Activated CD4-positive, alpha-beta T cell treated with anti-CD3 and anti-CD28 coated beads, Interleukin-2, amount 50 U/mL, for 1 hour (primary cell): ENCODE data around the gene OSBPL7.
A peak's percentile ranks its signal among the peaks of the same experiment; 100 is the strongest.

ENCODE experiments used
- DNase-seq: peaks from one replicate; pipeline ENCODE4 v3.0.0-alpha.2; 2020

OSBPL7 gene, protein sequence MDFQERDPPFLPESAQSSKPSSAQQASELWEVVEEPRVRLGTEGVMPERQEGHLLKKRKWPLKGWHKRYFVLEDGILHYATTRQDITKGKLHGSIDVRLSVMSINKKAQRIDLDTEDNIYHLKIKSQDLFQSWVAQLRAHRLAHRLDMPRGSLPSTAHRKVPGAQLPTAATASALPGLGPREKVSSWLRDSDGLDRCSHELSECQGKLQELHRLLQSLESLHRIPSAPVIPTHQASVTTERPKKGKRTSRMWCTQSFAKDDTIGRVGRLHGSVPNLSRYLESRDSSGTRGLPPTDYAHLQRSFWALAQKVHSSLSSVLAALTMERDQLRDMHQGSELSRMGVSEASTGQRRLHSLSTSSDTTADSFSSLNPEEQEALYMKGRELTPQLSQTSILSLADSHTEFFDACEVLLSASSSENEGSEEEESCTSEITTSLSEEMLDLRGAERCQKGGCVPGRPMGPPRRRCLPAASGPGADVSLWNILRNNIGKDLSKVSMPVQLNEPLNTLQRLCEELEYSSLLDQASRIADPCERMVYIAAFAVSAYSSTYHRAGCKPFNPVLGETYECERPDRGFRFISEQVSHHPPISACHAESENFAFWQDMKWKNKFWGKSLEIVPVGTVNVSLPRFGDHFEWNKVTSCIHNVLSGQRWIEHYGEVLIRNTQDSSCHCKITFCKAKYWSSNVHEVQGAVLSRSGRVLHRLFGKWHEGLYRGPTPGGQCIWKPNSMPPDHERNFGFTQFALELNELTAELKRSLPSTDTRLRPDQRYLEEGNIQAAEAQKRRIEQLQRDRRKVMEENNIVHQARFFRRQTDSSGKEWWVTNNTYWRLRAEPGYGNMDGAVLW

DNA sequence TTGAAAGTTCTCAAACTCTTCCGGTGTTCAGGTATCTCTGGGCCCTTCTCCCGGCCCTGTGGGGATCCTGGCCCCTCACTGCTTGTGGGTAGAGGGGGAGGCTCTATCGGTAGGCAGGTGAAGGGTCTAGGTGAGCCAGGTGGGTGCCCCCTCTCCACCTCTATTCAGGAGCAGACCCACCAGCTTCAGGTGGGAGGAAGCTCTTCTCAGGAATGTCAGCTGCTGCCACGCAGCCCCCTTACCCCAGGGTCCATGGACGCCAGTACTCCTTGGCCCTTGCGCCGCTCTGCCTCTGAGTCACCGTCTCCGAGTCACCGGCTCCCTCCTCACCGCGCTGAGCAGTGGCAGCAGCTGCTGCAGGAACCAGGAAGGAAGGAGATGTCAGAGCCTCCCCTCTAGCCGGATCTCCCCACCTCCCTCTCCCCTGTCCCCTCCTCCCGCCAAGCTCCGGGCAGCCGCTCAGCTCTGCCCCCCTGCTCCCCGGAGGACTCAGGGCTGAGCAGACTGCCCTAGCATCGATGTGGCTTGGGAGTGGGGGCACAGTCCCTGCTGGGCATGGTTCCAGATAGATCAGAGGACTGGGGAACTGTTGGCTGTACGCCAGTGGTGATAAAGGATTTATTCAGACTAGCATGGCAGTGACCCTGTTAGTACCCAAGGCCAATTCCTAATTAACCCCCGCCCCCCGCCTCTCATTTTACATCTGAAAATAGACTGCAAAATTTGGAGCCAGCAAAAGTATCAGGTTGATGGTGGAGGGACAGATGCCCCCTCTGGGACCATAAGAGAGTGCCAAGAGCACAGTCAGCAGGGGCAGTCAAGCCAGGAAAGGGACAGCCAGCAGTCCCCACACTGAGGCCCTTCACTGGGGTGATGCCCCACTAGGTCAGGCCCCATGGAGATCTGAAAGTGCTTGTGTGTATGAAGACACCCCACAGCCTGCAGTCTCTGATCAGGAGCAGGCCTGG, at the start of gene OSBPL7:
Gene OSBPL7 (minus strand): TSS at position 371 of the 968 bp plus-strand sequence. CDS start 1,516 bp downstream, outside the sequence.
- peak; percentile 76 for DNase-seq

DNA sequence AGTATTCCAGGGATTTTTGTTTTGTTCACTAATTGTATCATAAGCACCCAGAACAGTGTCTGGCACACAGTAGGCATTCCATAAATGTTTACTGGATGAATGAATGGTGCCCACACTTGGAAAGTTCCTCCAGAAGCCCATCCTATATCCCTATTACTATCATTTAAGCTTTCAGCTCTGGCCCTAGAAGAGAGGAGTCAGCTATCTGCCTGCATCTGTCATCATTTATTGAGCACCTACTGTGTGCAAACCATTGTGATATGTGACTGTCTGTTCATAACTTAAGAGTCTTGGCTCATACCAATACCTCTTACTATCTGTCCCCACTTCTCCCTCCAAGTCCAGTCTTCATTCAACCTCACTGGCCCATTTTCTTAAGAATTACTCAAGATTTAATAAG, 49.5 kb upstream of the OSBPL7 start:
- no peak for DNase-seq

DNA sequence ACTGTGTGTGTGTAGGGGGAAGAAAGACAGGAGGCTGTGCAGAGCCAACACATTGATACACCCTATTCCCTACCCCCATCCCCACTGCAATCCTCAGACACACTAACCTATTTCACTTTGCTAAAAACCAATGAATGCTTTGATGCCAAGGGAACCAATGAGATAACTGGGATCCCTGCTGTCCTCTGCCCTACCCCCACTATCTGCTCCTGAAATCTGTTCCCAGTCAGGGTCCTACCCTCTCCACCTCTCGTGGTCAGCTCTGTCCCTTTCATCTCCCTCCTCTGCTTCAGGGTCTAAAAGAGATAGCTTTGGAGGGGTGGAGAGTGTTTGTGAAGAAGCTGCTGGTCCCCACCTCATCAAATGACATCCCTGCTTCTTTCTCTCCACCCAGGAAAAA, 48.5 kb upstream of the OSBPL7 start:
- no peak for DNase-seq

DNA sequence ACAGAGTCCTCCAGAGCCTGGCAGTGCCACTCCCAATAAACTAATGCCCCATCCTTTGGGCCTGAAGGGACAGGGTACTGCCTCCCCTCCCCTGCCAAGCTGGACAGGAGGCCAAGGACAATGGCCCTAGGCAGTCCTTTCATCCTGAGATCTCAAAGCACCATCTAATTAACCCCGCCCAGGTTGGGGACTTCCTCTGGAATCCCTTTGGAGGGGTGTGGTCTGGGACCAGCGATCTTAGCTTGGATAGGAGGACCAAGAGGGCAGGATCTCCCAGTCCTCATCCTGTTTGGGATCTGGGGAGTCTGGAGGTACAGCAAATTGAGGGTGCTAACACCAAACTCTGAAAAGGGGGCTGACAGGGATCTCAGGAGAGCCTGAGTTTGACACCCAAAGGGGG, 47.5 kb upstream of the OSBPL7 start:
- DNase-seq: no peak

DNA sequence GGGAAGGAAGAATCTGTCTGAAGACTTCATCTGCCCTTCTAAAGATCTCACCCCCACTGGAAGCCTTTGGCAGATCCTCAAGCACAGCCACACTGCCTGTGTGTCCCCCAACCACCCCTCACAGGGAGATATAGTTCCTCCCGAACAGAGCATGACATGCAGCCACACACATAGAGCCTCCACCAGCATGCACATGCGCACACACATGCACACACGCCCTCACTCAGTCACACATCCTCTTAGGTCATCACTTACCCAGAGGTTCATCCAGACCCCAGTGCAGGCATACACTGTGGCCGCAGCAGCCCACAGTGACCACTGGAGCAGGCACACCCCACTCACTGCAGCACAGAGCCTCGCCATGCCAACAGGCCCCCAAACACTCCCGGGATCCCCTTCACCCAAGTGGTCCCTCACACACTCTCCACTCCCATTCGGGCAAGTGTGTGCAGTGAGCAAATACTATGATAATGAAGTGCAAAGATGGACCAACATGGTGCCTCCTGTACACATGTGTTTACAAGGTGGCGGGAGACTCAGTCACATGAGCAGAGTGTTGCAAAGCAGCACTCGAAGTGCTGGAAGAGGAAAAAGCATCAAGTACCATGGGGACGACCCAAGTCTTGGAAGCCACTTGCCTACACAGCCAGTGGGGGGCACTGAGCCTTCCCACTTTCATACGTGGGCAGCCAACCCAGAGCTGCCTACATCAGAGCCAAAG, 46.4 kb upstream of the OSBPL7 start:
- DNase-seq: no peak

DNA sequence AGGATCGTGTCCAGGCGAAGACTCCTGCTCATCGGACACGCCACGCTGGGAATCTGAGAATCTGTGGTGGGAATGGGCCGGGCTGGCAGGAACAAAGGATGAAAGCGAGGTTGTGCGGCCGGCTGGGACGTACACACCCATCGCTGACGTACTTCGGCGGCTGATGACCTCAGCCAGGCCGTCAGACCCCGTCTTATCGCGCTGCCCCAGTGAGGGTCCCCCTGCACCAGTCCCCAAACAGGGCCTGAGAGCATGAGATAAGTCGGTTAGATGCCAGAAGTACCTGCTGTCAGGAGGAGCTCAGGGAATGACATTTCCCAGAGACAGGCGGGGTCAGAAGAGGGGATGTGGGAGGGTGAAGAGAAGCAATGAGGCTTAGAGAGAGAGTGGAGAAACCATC, 45.3 kb upstream of the OSBPL7 start:
- DNase-seq: no peak

DNA sequence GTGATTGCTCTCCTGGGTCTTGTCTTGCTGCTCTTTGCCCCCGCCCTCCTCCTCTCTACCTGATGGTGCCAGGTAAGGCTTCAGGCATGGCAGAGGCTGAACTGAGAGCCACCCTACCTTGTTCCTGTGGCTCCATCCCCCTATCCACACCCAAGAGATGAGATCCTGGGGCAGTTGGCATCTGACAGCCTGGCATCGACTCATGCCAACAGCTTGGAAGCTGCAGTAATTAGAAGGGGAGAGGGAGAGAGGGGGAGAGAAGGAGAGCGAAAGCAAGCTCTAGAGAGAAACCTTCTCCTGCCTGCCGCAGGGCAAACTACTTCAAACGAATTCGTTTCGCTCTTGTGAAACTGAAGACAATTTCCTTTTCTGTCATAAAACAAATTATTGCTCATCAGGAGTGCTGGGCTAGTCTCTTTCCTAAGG, 43.2 kb upstream of the OSBPL7 start:
- DNase-seq: no peak

DNA sequence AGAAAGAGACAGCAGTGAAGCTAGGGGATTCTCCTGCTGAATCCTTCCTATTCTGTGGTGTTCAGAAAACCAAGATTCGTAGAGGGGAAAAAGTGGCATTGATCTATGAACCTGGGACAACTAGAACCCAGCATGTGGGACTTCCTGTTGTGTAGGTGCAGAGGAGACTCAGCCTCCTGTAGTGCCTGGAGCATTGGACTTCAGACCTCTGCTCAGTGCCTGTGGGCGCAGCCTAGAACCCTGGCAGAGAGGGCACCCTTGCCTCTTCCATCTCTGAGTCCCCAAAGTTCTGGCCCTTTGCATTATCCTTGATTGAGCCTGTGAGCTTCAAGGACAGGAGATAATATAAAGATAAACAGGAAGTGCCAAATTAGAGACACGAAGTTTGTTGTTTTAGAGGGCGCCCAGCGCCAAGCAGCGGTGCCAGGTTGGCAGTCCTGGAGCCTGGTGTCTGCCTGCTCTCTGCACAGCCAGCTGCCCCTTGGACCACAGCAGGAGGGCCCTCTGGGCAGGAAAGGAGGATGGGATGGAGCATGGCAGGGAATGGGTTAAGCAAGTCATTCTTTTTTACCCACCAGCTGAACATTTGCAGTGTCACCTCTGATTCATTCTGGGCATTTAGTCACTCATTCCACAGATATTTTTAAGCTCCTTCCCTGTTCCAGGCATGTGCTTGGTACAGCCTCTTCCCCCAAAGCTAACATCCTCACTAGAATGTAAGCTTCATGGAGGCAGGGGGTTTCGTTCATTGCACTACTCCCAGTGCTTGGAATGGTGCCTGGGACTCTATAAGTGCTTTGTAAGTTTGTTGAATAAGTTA, 41.2 kb upstream of the OSBPL7 start:
- DNase-seq: no peak

DNA sequence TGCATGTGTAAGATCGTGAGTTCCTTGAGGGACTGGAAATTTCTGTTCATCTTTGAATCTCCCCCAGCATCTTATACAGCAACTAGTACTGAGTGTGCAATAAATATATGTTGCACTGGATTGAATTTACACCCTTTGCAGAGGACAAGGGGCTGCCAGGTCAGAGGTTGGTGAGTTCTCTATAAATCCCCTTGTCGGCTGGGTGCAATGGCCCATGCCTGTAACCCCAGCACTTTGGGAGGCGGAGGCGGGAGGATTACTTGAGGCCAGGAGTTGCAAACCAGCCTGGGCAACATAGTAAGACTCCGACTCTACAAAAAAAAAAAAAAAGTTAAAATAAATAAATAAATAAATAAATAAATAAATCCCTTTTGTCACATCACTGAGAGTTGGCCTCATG, 38.8 kb upstream of the OSBPL7 start:
- no peak for DNase-seq

DNA sequence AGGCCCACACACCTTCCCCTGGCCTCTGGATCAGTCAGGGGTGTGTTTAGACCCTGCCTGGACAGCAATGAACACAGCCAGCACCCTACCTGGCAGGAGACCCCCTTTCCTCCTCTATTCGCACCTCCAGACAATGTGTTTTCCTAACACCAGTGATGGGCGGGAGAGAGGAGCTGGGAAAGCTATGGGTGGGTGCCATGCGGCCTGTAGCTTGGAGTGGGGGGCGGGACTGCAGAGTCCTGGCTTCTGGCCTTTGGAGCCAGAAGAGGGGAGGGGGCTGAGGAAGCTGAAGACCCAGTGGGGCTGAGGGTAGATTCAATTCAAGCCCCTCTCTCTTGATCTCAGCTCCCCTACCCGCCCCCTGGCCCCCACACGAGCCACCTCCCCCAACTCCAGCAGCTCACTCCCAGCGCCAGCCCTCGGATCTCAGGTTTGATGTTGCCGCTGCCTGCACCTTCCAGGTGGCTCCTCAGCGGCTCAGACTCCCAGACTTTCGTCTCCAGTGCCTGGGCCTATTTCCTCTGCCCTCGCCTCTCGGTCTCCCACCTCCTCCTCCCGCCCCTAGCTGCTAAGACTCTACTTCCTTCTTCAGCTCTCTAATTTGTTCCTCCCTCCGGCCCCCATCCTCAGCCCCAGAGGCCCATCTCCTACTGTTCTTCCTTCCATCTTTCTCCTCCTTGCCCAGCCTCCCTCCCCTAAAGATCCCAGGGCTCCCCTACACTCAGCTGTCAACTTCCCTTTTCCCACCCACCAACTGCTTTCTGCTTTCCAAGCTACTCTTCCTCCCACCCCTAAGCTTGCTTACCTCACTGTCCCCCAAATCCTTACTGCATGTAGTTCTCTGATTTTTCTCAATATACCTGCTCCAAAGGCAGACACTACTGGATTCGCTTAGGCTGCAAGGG, 36.2 kb upstream of the OSBPL7 start:
- no peak for DNase-seq

DNA sequence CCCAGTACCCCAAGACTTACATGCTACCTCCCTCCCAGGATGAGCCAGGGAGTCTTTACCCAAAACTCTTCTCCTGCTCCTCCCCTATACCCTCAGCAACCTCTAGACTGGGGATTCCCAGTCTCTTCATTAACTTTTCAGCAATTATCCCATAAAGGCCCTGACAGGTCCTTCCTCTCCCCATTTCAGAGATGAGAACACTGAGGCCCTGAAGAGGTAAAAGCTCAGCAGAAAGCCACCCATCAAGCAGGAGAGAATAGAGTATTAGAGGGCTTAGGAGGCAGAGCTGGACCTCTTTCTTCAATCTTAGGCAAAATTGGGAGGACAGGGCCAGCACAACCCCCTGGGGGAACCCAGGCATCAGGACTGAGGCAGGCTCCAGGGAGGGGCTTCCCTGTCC, 35.2 kb upstream of the OSBPL7 start:
- DNase-seq: no peak

DNA sequence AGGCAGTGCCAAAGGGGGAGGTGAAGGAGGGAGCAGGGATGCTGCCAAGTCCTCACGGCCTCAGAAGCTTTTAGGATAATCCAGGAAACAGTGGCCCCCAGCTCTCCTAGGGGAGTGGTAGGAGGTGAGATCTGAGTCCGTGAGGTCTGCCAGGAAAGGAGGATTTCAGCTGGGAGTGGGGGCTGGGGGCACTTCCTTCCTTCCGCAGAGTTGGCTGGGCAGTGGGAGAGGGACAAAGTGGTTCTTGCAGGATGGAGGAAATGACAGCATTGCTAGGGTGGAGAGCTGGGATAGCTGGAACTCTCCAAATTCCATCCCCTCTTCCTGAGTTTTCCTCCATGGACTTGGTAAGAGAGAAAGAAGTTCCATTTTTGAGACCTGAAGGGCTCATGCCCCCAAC, 34.1 kb upstream of the OSBPL7 start:
- DNase-seq: no peak

DNA sequence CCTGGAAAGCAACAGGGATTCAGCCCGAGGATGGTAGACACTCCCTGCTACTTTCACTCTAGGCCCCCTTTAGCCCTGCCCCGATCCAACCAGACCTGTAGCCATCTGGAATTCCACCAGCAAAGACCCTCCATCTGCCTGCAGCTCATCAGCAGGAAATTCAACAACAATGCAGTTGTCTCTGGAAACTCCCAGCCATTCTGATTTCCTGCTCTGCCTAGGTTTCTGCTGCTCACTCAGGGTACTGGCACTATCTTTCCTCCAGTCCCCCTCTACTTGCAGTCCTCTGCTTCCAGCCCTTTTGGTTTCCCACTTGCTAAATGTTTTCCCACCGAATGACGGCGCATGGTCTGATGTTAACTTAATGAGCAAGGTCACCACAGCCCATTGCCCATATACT, 32.0 kb upstream of the OSBPL7 start:
- no peak for DNase-seq

DNA sequence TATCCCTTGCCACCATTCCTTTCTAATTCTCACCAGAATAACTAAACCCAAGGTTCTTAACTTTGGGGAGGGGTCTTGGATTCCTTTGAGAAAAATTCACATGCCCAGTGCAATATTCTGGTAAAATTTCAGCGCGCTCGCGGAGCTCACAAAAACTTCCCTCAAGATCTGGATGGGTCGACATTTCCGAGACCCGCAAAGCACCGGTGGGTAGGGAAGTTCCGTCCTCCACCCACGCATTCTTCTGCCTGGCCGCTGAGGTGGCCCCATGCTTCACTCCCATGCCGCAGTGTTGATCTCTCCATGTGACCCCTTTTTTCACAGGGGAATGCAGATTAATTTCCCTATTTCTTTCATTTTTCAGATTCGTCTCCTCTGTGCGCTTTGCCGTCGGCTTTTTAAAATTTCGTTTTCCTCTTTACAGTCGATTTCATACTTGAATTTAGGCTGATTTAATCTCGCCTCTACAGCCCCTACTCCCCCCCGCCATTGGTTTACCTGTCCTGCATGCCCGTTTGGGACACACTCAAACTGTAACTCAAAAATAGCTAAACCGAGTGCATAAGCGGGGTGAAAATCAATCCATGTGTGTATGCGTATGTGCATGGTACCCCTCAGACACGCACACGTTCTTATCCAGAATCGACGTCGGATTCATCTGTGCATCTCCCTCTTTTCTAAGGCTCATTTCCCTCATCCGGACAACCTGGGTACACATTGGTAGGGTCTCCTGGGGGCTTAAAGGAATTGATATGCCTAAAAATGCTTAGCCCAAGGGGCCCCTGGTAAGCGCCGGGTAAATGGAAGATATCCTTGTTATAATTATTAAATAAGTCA, 30.7 kb upstream of the OSBPL7 start:
- no peak for DNase-seq

DNA sequence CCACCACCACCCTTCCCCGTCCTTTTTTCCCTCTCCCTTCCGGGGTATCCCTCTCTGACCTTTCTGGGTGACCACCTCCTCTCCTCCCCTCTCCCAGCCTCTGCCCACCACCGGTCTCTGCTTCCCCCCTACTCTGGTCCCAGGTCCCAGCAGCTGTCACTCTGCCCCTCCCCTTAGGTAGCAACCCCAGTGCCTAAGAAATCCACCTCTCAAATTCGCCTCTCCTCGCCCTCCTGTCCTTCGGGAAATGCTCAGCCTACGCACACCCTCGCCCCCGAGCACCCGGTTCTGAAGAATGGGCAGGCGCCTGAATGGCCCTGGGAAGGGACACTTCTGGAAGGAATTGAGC, 30.1 kb upstream of the OSBPL7 start:
- no peak for DNase-seq

DNA sequence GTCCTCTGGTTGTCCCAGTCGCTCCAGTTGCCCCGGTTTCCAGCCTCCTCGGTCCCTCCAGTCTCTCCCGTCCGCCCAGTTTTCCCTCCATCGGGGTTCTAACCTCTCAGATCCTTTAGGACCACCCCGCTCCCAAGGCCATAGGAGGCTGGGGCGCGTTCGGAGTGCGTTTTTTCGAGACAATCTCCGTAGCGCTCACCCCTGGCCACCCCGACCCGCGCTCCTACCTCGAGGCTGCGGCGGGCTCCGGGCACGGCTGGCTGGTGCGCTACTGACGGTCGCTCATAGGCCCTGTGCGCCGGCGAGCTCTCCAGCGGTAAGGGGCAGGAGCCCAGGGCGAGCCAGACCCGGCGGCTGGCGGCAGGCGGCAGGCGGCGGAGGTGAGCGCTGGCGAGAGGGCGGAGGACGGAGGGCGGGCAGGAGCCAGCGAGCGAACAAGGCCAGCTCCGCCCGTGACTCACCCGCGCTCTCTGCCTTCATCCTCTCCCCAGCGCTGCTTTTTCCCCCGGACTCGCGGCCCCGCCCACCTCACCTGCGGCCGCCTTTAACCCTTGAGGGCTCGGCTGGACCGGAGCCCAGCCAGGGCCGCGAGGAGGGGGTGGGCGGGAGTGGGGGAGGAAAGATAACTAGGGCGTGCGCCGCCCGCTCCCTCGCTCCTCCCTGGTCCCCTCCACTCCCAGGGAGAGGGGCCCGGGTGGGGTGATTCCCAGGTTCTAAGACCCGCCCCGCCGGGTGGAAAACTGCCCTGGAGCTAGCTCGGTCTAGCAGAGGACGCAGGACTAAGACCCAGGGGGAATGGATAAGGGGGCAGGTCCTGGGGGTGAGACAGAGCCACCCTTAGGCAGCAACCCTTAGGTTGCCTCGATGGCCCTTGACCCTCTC, 29.3 kb upstream of the OSBPL7 start, which contains the start of gene SP6:
Gene SP6 (minus strand): TSS at position 472 of the 882 bp plus-strand sequence. CDS start 2,734 bp downstream, outside the sequence.
- peak; percentile 69 for DNase-seq

DNA sequence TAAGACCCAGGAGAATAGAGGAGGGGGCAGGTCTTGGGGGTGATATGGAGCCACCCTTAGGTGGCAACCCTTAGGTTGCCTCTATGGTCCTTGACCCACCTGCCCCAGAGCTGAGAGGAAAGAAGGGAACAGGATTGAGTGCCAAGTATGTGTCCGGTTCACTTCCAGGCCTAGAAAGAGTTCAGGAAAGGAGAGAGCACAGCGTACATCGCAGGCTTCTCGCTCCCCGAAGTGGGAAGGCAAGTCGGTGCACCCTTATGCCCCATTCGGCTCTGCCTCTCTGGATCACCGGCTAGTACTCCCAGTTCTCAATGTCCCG, 28.7 kb upstream of the OSBPL7 start:
- no peak for DNase-seq

DNA sequence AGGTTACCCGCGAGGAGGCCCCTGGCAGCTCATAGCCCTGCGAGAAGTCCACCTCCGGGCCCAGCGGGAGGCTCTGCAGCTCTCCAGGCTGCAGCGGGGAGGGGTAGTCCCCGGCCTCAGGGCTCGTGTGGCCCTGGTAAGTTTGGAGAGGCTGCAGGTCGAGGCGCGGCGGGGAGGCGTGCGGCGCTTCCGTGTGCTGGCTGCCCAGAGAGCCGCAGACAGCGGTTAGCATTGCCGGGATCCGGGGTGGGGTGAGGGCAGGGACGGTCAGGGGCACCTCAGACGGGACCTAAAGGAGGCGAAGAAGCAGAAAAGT, 26.6 kb upstream of the OSBPL7 start:
- DNase-seq: no peak
